GM23248 (cell line): ENCODE results near the gene GTPBP1. TPM values are rescaled to one million over a fixed set of nuclear protein-coding genes. Genes with fewer than 3 reads are reported as not detected.

Experiments used
- DNase-seq: peaks from one replicate; pipeline ENCODE4 v3.0.0-alpha.2; 2015
- H2AFZ ChIP-seq: fragments of 200-600 bp; sonication (generic); 2 replicates; pipeline ENCODE4 v1.6.1; 2016; ENCODE audit warnings: antibody characterized with exemption
- H3F3A ChIP-seq: fragments of 200-600 bp; sonication (generic); 2 replicates; pipeline ENCODE4 v1.6.1; 2016; ENCODE audit warnings: mild to moderate bottlenecking, antibody characterized with exemption, mixed run types; ENCODE audit not compliant: insufficient read depth
- H3K27ac ChIP-seq: fragments of 200-600 bp; sonication (generic); 2 replicates; pipeline ENCODE4 v1.5.1; 2016; ENCODE audit warnings: mild to moderate bottlenecking
- H3K27me3 ChIP-seq: fragments of 200-600 bp; sonication (generic); replicated peaks from 2 replicates; pipeline ENCODE4 v1.6.1; 2016; ENCODE audit warnings: mild to moderate bottlenecking; ENCODE audit not compliant: insufficient read depth
- H3K36me3 ChIP-seq: fragments of 200-600 bp; sonication (generic); 2 replicates; pipeline ENCODE4 v1.6.1; 2016; ENCODE audit warnings: low read depth, mild to moderate bottlenecking
- H3K4me1 ChIP-seq: fragments of 200-600 bp; sonication (generic); 2 replicates; pipeline ENCODE4 v1.6.1; 2016; ENCODE audit warnings: mild to moderate bottlenecking; ENCODE audit not compliant: insufficient read depth
- H3K4me2 ChIP-seq: fragments of 200-600 bp; sonication (generic); one replicate; pipeline ENCODE4 v1.6.1; 2016; ENCODE audit warnings: mild to moderate bottlenecking; ENCODE audit not compliant: unreplicated experiment
- H3K4me3 ChIP-seq: fragments of 200-600 bp; sonication (generic); 2 replicates; pipeline ENCODE4 v1.5.1; 2016; ENCODE audit warnings: mild to moderate bottlenecking
- H3K79me2 ChIP-seq: fragments of 200-600 bp; sonication (generic); 2 replicates; pipeline ENCODE4 v1.6.1; 2016; ENCODE audit warnings: mild to moderate bottlenecking; ENCODE audit not compliant: insufficient read depth
- H3K9ac ChIP-seq: fragments of 200-600 bp; sonication (generic); 2 replicates; pipeline ENCODE4 v1.6.1; 2016; ENCODE audit warnings: mild to moderate bottlenecking
- H3K9me2 ChIP-seq: fragments of 200-600 bp; sonication (generic); 2 replicates; pipeline ENCODE4 v1.6.1; 2016; ENCODE audit warnings: mixed run types, mild to moderate bottlenecking, moderate library complexity; ENCODE audit not compliant: insufficient read depth
- H3K9me3 ChIP-seq: fragments of 200-600 bp; sonication (generic); one replicate; pipeline ENCODE4 v1.6.1; 2017; ENCODE audit warnings: low read depth
- H4K20me1 ChIP-seq: fragments of 200-600 bp; sonication (generic); 2 replicates; pipeline ENCODE4 v1.6.0; 2016; ENCODE audit not compliant: insufficient read depth
- EZH2 ChIP-seq: fragments of 200-600 bp; sonication (generic); IDR thresholded peaks from 2 replicates; pipeline ENCODE4 v1.6.1; 2018; ENCODE audit warnings: antibody characterized with exemption, mild to moderate bottlenecking; ENCODE audit not compliant: insufficient read depth, poor library complexity, severe bottlenecking
- EZH2phosphoT487 ChIP-seq: fragments of 200-600 bp; sonication (generic); IDR thresholded peaks from 2 replicates; pipeline ENCODE4 v1.6.1; 2018; ENCODE audit warnings: antibody characterized with exemption, moderate library complexity, mild to moderate bottlenecking, low read depth; ENCODE audit not compliant: insufficient read depth
- WGBS, 2 experiments: methylation state at CpG; one replicate each; pipeline ENCODE4 v1.1.6; 2015 to 2017; ENCODE audit warnings: low lambda C conversion rate in 2 of 2, low coverage in 1 of 2; ENCODE audit errors: missing lambda C conversion rate in 2 of 2; 5-methylcytosine and 5-hydroxymethylcytosine counted together
- in situ Hi-C: fragments of 300-500 bp; cut with MboI; formaldehyde crosslinking; loops from 2 replicates; pipeline ENCODE4 v1.15.0; 2020
- polyA plus RNA-seq: library from polyadenylated mRNA; unstranded; fragments of >200 nt; fragmentation: Nextera tagmentation; extraction: Ambion mirVana; gene quantifications from 2 replicates; pipeline ENCODE4 v1.2.1, GENCODE V29; 2016
- total RNA-seq: library from RNA; depleted of rRNA; stranded (reverse); fragments of >200 nt; shearing (Covaris generic); gene quantifications from 2 replicates; pipeline ENCODE4 v1.2.3, GENCODE V29; 2014

The GTPBP1 gene
- total and polyA plus RNA-seq, 2 experiments from 2014 or later: 10.0 to 26.9 TPM

DNA sequence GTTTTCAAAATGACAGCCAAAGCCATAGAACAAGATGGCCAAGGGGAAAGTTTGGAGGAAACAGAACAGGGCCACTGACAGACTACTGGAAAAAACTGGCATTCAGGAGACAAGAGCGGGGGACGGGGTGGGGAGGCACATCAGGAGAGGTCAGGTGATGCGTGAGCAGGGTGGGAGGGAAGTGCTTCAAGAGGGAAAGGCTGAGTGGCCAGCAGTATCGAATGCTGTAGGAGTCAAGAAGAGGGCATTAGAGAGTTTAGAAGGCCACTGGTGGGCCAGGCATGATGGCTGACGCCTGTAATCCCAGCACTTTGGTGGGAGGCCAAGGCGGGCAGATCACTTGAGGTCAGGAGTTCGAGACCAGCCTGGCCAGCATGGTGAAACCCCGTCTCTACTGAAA, 8.2 kb downstream of the GTPBP1 start:
- H3K9ac ChIP-seq: no peak overlapping the region
- no peaks in the 10 kb centered on the region for H3K9me3 ChIP-seq
- no peak overlapping the region for H3K27ac ChIP-seq
- no peak overlapping the region for H2AFZ ChIP-seq
- peaks cover 18% of the 10 kb centered on the region for H3F3A ChIP-seq
- H3K9me2 ChIP-seq: no peaks in the 10 kb centered on the region
- TF ChIP-seq EZH2phosphoT487 (no peak), EZH2 (no peak)
- peaks cover 85% of the 10 kb centered on the region for H3K79me2 ChIP-seq
- H3K4me1 ChIP-seq: peaks cover 10% of the 10 kb centered on the region
- DNase-seq: no peak
- in situ Hi-C loops: no loop called here
- peaks cover 10% of the 10 kb centered on the region; the same call in 1 of the 2 replicates for H4K20me1 ChIP-seq
- 86 to 93% methylated on average over 7 to 8 of the region's 8 CpGs for WGBS, 2 experiments
- no peaks in the 10 kb centered on the region for H3K36me3 ChIP-seq
- H3K27me3 ChIP-seq: no peaks in the 10 kb centered on the region
- H3K4me2 ChIP-seq: no peak overlapping the region
- H3K4me3 ChIP-seq: no peak overlapping the region

DNA sequence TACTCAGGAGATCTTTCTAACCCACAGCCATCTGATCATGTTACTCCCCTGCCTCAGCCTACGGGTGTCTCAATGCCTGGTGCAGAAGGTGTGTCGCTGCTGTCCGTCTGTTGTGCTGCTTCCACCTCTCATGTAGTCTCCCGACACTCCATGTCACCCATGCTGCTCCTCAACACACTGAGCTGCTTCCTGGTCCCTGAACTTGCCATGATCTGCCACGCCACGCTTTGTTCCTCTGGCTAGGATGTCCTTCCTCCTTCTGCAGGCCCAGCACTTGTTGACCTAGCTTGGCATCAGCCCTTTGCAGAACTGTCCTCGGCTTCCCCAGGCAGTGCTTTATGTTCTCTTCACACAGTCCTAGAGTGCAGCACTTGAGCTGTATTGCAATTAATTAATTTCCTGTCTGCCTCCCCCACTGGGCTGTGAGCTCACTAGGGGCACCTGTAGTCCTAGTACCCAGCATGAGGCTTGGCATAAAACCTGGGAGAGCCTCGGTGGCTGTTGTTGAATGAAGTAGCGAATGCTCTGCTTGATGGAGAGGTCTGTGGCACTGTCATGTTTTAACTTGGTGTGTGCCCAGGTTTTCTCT, 9.5 kb downstream of the GTPBP1 start:
- Histone ChIP-seq H3K9me2 (no peaks in the 10 kb centered on the region), H3K9ac (no peak overlapping the region), H3K4me2 (no peak overlapping the region), H3K36me3 (no peaks in the 10 kb centered on the region), H3F3A (peaks cover 24% of the 10 kb centered on the region), H3K27ac (no peak overlapping the region), H3K27me3 (no peaks in the 10 kb centered on the region), H3K9me3 (no peaks in the 10 kb centered on the region), H3K79me2 (peaks cover 83% of the 10 kb centered on the region), H3K4me1 (peaks cover 13% of the 10 kb centered on the region), H4K20me1 (0 out of 2 replicates have a peak, but pooled peaks cover 4% of the 10 kb centered on the region), H3K4me3 (no peak overlapping the region), H2AFZ (no peak overlapping the region)
- in situ Hi-C loops: no loop called here
- 96 to 97% methylated on average over 9 of the region's 9 CpGs for WGBS, 2 experiments
- TF ChIP-seq EZH2: no peak
- TF ChIP-seq EZH2phosphoT487: no peak
- no peak for DNase-seq

DNA sequence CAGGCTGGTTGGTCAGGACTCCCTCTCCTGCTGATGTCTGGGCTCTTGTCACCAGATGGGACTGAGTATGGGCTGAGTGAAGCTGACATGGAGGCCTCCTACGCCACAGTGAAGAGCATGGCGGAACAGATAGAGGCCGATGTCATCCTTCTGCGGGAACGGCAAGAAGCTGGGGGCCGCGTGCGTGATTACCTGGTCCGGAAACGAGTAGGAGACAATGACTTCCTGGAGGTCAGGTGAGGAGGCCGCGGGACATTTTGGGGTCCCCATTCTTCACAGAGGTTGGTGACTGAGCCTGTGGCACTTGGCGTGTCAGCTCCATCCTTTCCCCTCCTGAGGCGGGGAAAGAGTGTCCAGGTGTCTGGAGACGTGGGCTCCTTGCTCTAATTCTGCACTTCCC, 10.1 kb downstream of the GTPBP1 start:
- Histone ChIP-seq H3K4me2 (no peak overlapping the region), H3K9me2 (no peaks in the 10 kb centered on the region), H3K4me1 (peaks cover 13% of the 10 kb centered on the region), H3K79me2 (peaks cover 83% of the 10 kb centered on the region), H3F3A (peaks cover 24% of the 10 kb centered on the region), H3K9me3 (no peaks in the 10 kb centered on the region), H3K27me3 (no peaks in the 10 kb centered on the region), H3K36me3 (no peaks in the 10 kb centered on the region), H4K20me1 (0 out of 2 replicates have a peak, but pooled peaks cover 4% of the 10 kb centered on the region), H3K4me3 (no peak overlapping the region), H3K9ac (no peak overlapping the region), H2AFZ (no peak overlapping the region), H3K27ac (no peak overlapping the region)
- DNase-seq: no peak
- in situ Hi-C loops: no loop called here
- WGBS, 2 experiments: 92 to 94% methylated on average over 14 to 15 of the region's 15 CpGs
- TF ChIP-seq EZH2phosphoT487 (no peak), EZH2 (no peak)

DNA sequence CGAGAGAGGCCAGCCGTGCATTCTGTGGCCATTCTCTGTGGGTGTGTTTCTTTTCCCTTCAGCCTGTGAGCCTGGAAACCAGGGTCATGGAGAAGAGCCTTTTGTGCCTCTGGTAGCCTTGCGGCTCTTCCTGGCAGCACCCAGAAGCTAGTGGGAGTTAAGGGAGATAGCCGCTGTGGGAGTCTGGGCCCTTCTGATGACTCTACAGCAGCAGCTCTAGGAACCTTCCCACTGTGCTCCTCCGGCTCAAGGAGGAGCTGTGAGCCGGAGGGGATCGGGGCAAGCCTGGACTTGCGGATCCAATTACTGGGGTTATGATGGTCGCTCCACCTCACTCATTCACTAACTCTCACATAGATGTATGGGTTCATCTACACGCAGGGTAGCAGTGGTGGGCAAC, 10.5 kb downstream of the GTPBP1 start:
- H3K79me2 ChIP-seq: peaks cover 83% of the 10 kb centered on the region
- H3K4me2 ChIP-seq: no peak overlapping the region
- WGBS, 2 experiments: 95 to 97% methylated on average over 9 to 10 of the region's 10 CpGs
- H4K20me1 ChIP-seq: 0 out of 2 replicates have a peak, but pooled peaks cover 4% of the 10 kb centered on the region
- H3K9me2 ChIP-seq: no peaks in the 10 kb centered on the region
- H3F3A ChIP-seq: peaks cover 24% of the 10 kb centered on the region
- no peaks in the 10 kb centered on the region for H3K36me3 ChIP-seq
- no peak overlapping the region for H2AFZ ChIP-seq
- H3K27ac ChIP-seq: no peak overlapping the region
- in situ Hi-C loops: no loop called here
- H3K9me3 ChIP-seq: no peaks in the 10 kb centered on the region
- no peaks in the 10 kb centered on the region for H3K27me3 ChIP-seq
- H3K9ac ChIP-seq: no peak overlapping the region
- H3K4me3 ChIP-seq: no peak overlapping the region
- peaks cover 13% of the 10 kb centered on the region for H3K4me1 ChIP-seq
- DNase-seq: no peak
- TF ChIP-seq EZH2 (no peak), EZH2phosphoT487 (no peak)

DNA sequence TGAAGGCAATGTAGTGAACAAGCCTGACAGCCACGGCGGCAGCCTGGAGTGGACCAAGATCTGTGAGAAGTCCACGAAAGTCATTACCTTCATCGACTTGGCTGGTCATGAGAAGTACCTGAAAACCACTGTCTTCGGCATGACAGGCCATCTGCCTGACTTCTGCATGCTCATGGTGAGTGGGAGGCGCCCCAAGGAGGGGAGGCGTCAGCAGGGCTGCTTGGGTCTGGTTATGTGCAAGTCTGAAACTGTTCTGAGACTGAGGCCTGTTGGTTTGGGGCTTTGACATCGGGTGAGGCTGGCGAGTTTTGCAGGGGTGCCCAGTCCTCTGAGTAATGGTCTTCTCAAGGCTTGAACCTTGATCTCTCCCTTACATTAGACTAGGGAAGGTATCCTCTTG, 11.1 kb downstream of the GTPBP1 start:
- no peaks in the 10 kb centered on the region for H3K27me3 ChIP-seq
- H2AFZ ChIP-seq: no peak overlapping the region
- H4K20me1 ChIP-seq: 0 out of 2 replicates have a peak, but pooled peaks cover 4% of the 10 kb centered on the region
- H3K4me2 ChIP-seq: no peak overlapping the region
- in situ Hi-C loops: no loop called here
- TF ChIP-seq EZH2 (no peak), EZH2phosphoT487 (no peak)
- H3K36me3 ChIP-seq: no peaks in the 10 kb centered on the region
- H3K4me3 ChIP-seq: no peak overlapping the region
- peaks cover 24% of the 10 kb centered on the region for H3F3A ChIP-seq
- H3K9ac ChIP-seq: no peak overlapping the region
- DNase-seq: no peak
- 92 to 93% methylated on average over 9 of the region's 9 CpGs for WGBS, 2 experiments
- no peak overlapping the region for H3K27ac ChIP-seq
- no peaks in the 10 kb centered on the region for H3K9me3 ChIP-seq
- H3K4me1 ChIP-seq: peaks cover 13% of the 10 kb centered on the region
- peaks cover 81% of the 10 kb centered on the region for H3K79me2 ChIP-seq
- no peaks in the 10 kb centered on the region for H3K9me2 ChIP-seq
